SK-N-SH treated with all-trans-retinoic acid at 6 μM for 48 hours (cell line): ENCODE data around the gene KLHDC8A.

Source experiments
- CREB5 ChIP-seq: fragments of 250-450 bp; sonication (Bioruptor Pico); IDR thresholded peaks from 2 replicates; pipeline ENCODE4 v1.5.1; 2020; ENCODE audit warnings: low read depth, mild to moderate bottlenecking, moderate library complexity
- OSR1 ChIP-seq: fragments of 250-450 bp; sonication (Bioruptor Pico); IDR thresholded peaks from 2 replicates; pipeline ENCODE4 v1.8.0; 2022; ENCODE audit warnings: moderate library complexity, mild to moderate bottlenecking, inconsistent platforms
- PATZ1 ChIP-seq: fragments of 250-450 bp; sonication (Bioruptor Pico); IDR thresholded peaks from 2 replicates; pipeline ENCODE4 v1.8.0; 2020; ENCODE audit warnings: mild to moderate bottlenecking, moderate library complexity, borderline replicate concordance
- POU6F1 ChIP-seq: fragments of 250-450 bp; sonication (Bioruptor Pico); IDR thresholded peaks from 2 replicates; pipeline ENCODE4 v1.8.0; 2021; ENCODE audit warnings: low read depth, mild to moderate bottlenecking, moderate library complexity, borderline replicate concordance
- PPARA ChIP-seq: fragments of 250-450 bp; sonication (Bioruptor Pico); IDR thresholded peaks from 2 replicates; pipeline ENCODE4 v1.5.0; 2020; ENCODE audit warnings: mild to moderate bottlenecking, borderline replicate concordance
- SNAI2 ChIP-seq: fragments of 250-450 bp; sonication (Bioruptor Pico); IDR thresholded peaks from 2 replicates; pipeline ENCODE4 v1.5.0; 2020; ENCODE audit warnings: mild to moderate bottlenecking, moderate library complexity
- TSHZ2 ChIP-seq: fragments of 250-450 bp; sonication (Bioruptor Pico); IDR thresholded peaks from 2 replicates; pipeline ENCODE4 v1.5.0; 2020; ENCODE audit warnings: mild to moderate bottlenecking, moderate library complexity
- ZFP30 ChIP-seq: fragments of 450-650 bp; formaldehyde crosslinking; IDR thresholded peaks from 2 replicates; pipeline ENCODE4 v1.5.0; 2022; ENCODE audit warnings: mild to moderate bottlenecking, moderate library complexity
- ZNF8 ChIP-seq: fragments of 450-650 bp; formaldehyde crosslinking; IDR thresholded peaks from 2 replicates; pipeline ENCODE4 v1.5.0; 2020; ENCODE audit warnings: mild to moderate bottlenecking, moderate library complexity

GRCh38 chr1:205315008-205315618 lies 41.6 kb downstream of the KLHDC8A start:
- no peak for TF ChIP-seq POU6F1 (CRISPR knock-in tag)
- TF ChIP-seq CREB5 (CRISPR knock-in tag) = no peak
- TF ChIP-seq PATZ1 = no peak
- TF ChIP-seq TSHZ2 (CRISPR knock-in tag) = no peak
- TF ChIP-seq ZNF8 (CRISPR knock-in tag) = no peak
- no peak for TF ChIP-seq OSR1 (CRISPR knock-in tag)
- no peak for TF ChIP-seq PPARA (CRISPR knock-in tag)
- no peak for TF ChIP-seq SNAI2 (CRISPR knock-in tag)
- TF ChIP-seq ZFP30 (CRISPR knock-in tag) = no peak
